Small intestine (tissue), 7 donors: ENCODE results near the gene RAD51B. TPM values are rescaled to one million over a fixed set of nuclear protein-coding genes. Genes with fewer than 3 reads are reported as not detected.

Experiments used
- DNase-seq, 2 donors: peaks; one replicate each; pipeline versions ENCODE4 v3.0.0 to v3.0.0-alpha.2; 2013
- FAIRE-seq: peaks from 2 replicates; lab custom pipeline; 2012; peaks lifted over from hg19 to GRCh38; lab: Jason Lieb, UNC
- H3K27ac ChIP-seq, 3 donors: one replicate each; pipeline ENCODE4 v1.5.1; 2013; ENCODE audit warnings: low read length in 2 of 3, mild to moderate bottlenecking in 2 of 3, control low read depth in 1 of 3, inconsistent platforms in 1 of 3, low read depth in 1 of 3, moderate library complexity in 1 of 3
- H3K27me3 ChIP-seq, 3 donors: one replicate each; pipeline ENCODE4 v1.6.1; 2013; ENCODE audit warnings: low read length in 3 of 3, inconsistent platforms in 1 of 3; ENCODE audit not compliant: control insufficient read depth in 3 of 3, insufficient read depth in 3 of 3
- H3K36me3 ChIP-seq, 3 donors: one replicate each; pipeline ENCODE4 v1.6.1; 2013; ENCODE audit warnings: low read length in 3 of 3, inconsistent platforms in 1 of 3, low read depth in 1 of 3, mild to moderate bottlenecking in 1 of 3, moderate library complexity in 1 of 3; ENCODE audit not compliant: control insufficient read depth in 3 of 3, insufficient read depth in 2 of 3
- H3K4me1 ChIP-seq, 3 donors: one replicate each; pipeline ENCODE4 v1.6.1; 2013; ENCODE audit warnings: low read length in 2 of 3, inconsistent platforms in 1 of 3, low read depth in 1 of 3, mild to moderate bottlenecking in 1 of 3, moderate library complexity in 1 of 3; ENCODE audit not compliant: control insufficient read depth in 3 of 3, insufficient read depth in 2 of 3
- H3K4me3 ChIP-seq, 3 donors: one replicate each; pipeline ENCODE4 v1.5.1; 2013; ENCODE audit warnings: low read length in 3 of 3, control low read depth in 1 of 3, inconsistent platforms in 1 of 3, low read depth in 1 of 3, mild to moderate bottlenecking in 1 of 3, moderate library complexity in 1 of 3
- H3K9me3 ChIP-seq, 2 donors: one replicate each; pipeline ENCODE4 v1.6.1; 2013; ENCODE audit warnings: low read depth in 1 of 2, low read length in 1 of 2; ENCODE audit not compliant: control insufficient read depth in 2 of 2, insufficient read depth in 1 of 2
- WGBS, 3 donors: extraction: QIAGEN DNeasy Blood & Tissue Kit; methylation state at CpG; one replicate each; pipeline ENCODE4 v1.1.7; 2013; 5-methylcytosine and 5-hydroxymethylcytosine counted together
- polyA plus RNA-seq, 4 donors: library from polyadenylated mRNA; stranded (reverse) in 3 of 4; unstranded in 1 of 4; fragments of 200-250 nt in 3 of 4; fragments of 120-200 nt in 1 of 4; gene quantifications; one replicate each; pipeline versions ENCODE4 v1.2.1 to v1.2.3, GENCODE V29; 2013
- donor health status: healthy with polysubstance abuse.
- donor health status: control.
- donor health status: control.
- donor health status: Bipolar disorder and iron deficiency.
- donor health status: healthy.

The RAD51B gene
- polyA plus RNA-seq, 4 donors, result 1.1 to 9.0 (median 4.1) TPM

DNA sequence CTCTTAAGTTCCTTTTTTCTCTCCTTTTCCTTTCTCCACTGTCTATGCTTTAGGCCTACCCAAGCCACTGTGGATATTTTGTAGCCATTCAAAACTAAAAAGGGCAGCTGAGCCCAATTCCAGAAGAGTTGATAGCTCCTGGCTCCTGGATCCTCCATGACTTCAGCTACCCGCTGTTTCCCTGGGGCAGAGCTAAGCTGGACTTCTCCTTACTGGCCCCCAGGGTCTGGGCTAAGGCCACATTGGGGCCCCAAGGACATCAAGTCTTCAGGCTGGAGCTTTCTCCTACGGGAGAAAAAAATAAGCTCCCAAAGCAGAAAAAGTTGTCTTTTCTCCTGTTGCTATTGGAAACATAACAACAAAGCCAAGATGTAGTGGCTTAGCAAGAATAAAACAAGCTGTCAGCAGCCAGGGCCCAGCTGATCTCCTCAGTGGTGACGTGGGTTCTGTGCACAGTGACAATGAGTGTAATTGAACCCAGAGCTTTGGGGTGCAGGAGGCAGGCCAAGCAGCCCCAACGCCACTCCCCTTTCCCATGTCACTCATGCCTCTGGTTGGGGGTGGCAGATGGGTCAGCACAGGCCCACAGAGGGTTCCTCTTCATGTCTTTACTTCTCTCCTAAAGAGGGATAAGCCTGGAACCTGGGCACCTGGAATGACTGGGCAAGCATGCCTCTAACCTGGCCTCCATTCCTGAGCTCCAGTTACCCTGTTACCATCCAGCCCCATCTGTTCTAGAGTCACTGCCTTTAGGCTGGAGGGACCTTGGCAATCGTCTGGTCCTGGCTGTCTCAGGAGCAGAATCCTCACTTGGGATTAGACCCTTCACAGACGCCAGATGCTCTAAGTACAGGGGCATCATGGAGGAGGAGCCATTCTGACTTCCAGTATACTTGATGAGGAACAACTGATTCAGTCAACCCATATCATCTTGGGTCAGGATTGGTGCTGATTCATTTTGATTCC lies 802.1 kb downstream of the RAD51B start:
- Histone ChIP-seq H3K36me3 (no peaks in the 10 kb centered on the region), H3K4me3 (no peak overlapping the region), H3K27ac (peak overlapping the region in 2 of 3 donors; percentile 19 to 72), H3K27me3 (no peaks in the 10 kb centered on the region), H3K9me3 (peaks cover 3 to 16% of the 10 kb centered on the region in 2 donors), H3K4me1 (peaks cover 0 to 24% (median 2%) of the 10 kb centered on the region in 3 donors)
- WGBS, 3 donors, result 62 to 76% (median 73%) methylated on average over 6 of the region's 6 CpGs
- no peak for DNase-seq
- FAIRE-seq, result no peak

DNA sequence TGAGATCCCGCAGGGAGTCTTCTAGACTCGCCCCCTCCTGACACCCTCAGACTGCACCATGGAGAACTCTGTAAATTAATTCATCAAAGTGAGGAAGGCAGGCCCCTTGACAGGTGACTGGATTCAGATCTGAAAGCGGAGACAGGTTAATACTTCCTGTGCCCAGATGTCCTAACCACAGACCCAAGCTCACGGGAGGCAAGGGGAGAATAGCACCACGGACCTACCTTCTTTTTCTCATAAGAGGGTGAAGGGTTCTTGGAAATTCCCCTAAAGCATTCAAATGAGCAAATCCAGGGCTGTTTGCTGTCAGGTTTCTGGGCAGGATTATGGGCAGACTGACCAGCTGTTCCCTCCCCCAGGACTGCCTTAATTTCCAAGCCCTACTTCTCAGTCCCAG lies 803.3 kb downstream of the RAD51B start:
- H3K4me1 ChIP-seq, result peaks cover 0 to 31% (median 2%) of the 10 kb centered on the region in 3 donors
- no peaks in the 10 kb centered on the region for H3K36me3 ChIP-seq
- no peak for FAIRE-seq
- no peak for DNase-seq
- H3K9me3 ChIP-seq, result peaks cover 0 to 9% of the 10 kb centered on the region in 2 donors
- no peak overlapping the region for H3K27ac ChIP-seq
- no peak overlapping the region for H3K4me3 ChIP-seq
- no peaks in the 10 kb centered on the region for H3K27me3 ChIP-seq
- WGBS, 3 donors, result 79 to 87% (median 83%) methylated on average over 5 of the region's 5 CpGs

DNA sequence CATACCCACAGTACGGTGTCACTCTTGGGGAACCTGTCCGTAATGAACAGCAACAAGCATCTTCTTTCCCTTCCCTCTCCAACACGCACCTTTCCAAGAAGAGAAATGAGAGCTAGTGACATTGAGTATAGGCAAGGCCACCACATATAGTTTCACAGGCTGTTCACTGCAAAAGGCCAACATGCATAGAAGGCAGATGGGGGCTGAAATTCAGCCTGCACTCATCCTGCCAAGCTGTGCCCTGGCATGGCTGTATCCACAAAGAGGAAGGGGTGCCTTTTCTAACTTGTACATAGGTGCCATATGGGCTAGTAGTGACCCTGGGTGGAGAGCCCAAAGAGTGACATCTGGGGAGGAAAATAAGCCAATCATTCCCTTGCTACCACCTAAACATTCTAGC lies 803.7 kb downstream of the RAD51B start:
- FAIRE-seq (no peak), DNase-seq (no peak)
- Histone ChIP-seq H3K27ac (no peak overlapping the region), H3K27me3 (no peaks in the 10 kb centered on the region), H3K9me3 (peaks cover 0 to 4% of the 10 kb centered on the region in 2 donors), H3K36me3 (no peaks in the 10 kb centered on the region), H3K4me1 (peaks cover 0 to 35% (median 5%) of the 10 kb centered on the region in 3 donors), H3K4me3 (no peak overlapping the region)
- WGBS, 3 donors, result 96 to 99% (median 98%) methylated on average over 3 of the region's 3 CpGs

DNA sequence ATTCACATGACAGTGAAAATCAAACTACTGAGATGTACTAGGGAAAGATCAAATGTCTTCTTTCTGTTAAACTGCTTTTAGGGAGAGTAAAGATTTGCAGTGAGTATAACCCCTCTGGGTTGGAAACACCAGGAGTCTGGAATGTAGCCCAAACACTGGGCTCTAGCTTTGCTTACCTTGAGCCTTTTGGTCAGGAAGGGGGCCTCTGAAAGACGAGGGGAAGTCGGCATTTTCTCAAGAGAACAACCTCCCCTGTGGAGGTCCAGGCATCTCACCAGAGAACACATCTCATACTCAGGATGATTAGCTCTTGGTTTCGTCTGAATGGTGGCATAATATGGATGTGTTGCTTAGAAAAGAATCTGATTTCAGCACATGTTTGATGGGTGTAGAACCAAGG lies 804.2 kb downstream of the RAD51B start:
- WGBS, 3 donors, result 83 to 88% (median 85%) methylated on average over 3 of the region's 3 CpGs
- H3K27ac ChIP-seq, result no peak overlapping the region
- FAIRE-seq, result no peak
- H3K4me3 ChIP-seq, result no peak overlapping the region
- H3K4me1 ChIP-seq, result peaks cover 0 to 40% (median 5%) of the 10 kb centered on the region in 3 donors
- no peaks in the 10 kb centered on the region for H3K36me3 ChIP-seq
- peaks cover 0 to under 1% of the 10 kb centered on the region in 2 donors for H3K9me3 ChIP-seq
- DNase-seq, result no peak
- no peaks in the 10 kb centered on the region for H3K27me3 ChIP-seq

DNA sequence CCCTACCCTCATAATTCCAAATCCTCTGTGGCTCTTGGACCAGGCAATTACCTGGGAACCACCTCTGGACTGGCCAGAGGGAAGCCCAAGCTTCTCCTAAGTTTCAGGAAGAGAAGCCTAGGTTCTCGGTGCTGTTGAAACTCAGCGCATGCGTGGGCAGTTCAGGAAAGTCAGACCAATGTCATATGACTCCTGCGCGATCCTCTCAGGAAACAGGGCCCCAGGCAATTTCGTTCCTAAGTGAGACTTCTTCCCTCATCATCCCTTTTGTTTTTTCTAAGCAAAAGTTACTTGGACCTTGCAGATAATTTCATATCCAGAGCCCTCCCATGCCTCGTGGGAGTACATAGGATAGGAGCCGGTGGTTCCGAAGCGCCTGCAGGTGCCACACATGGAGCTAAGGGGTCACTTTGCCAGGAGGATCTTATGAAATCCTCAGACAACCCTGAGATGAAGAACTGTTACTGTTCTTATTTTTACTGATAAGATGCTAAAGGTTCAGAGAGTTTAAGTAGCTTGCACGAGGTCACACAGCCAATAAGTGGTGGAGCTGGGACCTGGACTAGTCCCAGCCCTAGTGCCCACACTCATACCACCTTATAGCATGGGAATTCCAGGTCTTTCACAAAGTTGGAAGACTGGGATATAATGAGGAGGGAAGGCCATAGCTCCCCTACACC lies 805.1 kb downstream of the RAD51B start:
- DNase-seq, result no peak
- Histone ChIP-seq H3K4me1 (peaks cover 2 to 45% (median 5%) of the 10 kb centered on the region in 3 donors), H3K36me3 (no peaks in the 10 kb centered on the region), H3K27me3 (no peaks in the 10 kb centered on the region), H3K27ac (no peak overlapping the region), H3K9me3 (no peaks in the 10 kb centered on the region), H3K4me3 (no peak overlapping the region)
- 88 to 97% (median 93%) methylated on average over 11 of the region's 11 CpGs for WGBS, 3 donors
- no peak for FAIRE-seq

DNA sequence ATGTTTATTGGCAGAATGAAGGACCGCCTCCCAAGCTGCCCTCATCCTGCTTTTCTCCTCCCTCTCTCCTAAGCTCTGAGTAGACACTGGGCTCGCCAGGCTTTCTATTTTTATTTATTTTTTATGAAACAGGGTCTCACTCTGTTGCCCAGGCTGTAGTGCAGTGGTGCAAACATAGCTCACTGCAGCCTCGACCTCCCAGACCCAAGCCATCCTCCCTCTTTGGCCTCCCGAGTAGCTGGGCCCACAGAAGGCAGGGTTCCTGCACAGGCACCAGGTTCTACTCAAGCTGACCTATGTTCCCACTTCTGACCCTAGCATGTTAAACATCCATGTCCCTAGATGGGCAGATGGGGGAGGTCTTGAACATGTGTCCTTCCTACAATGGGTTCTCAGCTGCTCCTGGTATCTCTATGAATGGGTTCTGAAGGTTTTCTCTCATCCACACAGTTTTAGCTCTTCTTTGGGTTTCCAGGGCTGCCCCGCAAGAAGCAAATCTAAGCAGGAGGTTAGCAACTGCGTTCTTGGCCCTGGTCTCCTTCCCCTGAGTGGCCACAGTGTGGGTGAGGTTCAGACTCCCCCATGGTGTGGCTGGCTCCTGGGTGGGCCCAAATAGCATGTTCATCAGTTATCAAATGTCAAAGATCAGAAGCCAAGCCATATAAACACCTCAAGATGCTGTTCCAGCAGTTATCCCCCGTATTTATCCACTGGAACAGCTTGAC lies 805.9 kb downstream of the RAD51B start:
- DNase-seq (no peak), FAIRE-seq (no peak)
- no peak overlapping the region for H3K4me3 ChIP-seq
- no peaks in the 10 kb centered on the region for H3K27me3 ChIP-seq
- 75 to 92% (median 90%) methylated on average over 6 to 7 of the region's 7 CpGs for WGBS, 3 donors
- peaks cover 2 to 46% (median 5%) of the 10 kb centered on the region in 3 donors for H3K4me1 ChIP-seq
- H3K27ac ChIP-seq, result no peak overlapping the region
- no peaks in the 10 kb centered on the region for H3K9me3 ChIP-seq
- H3K36me3 ChIP-seq, result no peaks in the 10 kb centered on the region

DNA sequence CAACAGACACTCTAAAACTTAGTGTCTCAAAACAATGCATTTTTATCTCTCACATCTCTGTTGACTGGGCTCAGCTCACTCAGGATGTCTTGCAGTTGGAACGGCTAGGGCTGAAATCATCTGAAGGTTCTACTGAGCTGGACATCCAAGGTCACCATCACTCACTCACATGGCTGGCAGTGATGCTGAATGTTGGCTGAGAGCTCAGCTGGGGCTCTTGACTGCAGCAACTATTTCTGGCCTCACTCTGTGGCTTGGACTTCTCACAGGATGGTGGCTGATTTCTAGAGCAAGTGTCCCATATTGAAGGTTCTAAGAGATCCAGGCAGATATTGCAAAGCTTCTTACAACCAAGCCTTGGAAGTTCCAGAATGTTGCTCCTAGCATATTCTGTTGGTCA lies 806.8 kb downstream of the RAD51B start:
- WGBS, 3 donors, result 64 to 86% (median 66%) methylated on average over 1 of the region's 1 CpG
- Histone ChIP-seq H3K4me3 (no peak overlapping the region), H3K4me1 (peaks cover 2 to 47% (median 3%) of the 10 kb centered on the region in 3 donors), H3K27me3 (no peaks in the 10 kb centered on the region), H3K36me3 (no peaks in the 10 kb centered on the region), H3K27ac (peak overlapping the region in 1 of 3 donors; percentile 19), H3K9me3 (no peaks in the 10 kb centered on the region)
- DNase-seq, result no peak
- no peak for FAIRE-seq
